ENCODE measurements around the gene CELSR1. TPM values are rescaled to one million over a fixed set of nuclear protein-coding genes. Genes with fewer than 3 reads are reported as not detected.

The CELSR1 gene
- total RNA-seq, 1 experiment from 2014 or later, result 22.6 TPM

DNA sequence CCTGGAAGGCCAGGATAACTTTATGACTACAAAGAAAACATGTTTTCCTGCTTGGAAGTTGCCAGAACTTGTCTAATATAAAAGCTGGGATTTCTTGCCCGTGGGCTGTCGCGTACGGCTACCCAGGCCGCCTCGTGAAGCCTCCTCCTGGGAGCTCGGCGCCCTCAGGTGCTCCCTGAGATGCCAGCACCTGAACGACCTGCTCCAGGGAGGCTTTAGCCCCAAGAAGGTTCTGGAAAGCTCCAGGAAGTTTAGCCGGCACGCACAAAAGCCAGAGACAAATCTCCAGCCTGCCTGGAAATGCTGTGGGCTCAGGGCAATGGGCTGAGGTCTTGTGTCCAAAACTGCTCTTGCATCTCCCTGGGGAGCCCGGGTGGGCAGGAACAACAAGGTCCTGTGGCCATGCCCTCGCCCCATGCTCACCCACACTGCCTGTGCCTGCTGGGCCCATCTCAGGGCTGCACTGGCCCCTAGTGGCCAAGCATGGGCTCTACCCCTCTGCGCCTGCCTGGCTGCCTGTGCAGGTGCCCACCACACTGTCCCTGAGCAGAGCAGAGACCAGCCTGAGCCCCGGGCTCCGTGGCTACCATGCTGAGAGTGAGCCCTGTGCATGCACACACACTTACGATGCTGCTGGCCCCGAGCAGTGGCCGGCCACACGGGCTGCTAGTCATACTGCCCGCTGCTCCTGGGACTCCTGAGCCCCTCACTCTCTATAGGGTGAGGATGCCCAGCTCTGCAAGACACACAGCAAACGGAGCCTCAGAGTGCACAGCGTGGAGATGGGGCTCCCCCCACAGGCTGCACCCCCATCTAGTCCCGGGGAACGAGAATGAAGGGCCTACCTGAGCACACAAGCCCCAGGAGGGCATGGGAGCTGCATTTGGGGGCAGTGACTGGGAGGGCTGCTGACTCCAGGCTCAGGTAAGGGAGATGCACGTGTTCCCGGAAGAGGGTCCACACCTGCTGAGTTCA lies 4.9 kb upstream of the CELSR1 start:
- no peak overlapping the region for H3T11ph ChIP-seq (ENCODE audit: low read length)
- Mint-ChIP-seq H3K9me3 (no peaks in the 10 kb centered on the region), H3K4me1 (peaks cover 8 to 18% of the 10 kb centered on the region in 2 experiments), H3K36me3 (ENCODE audit: insufficient read depth in 1 of 3, low read depth in 3 of 3) (no peaks in the 10 kb centered on the region), H3K27ac (no peak overlapping the region), H3K27me3 (ENCODE audit: low read depth) (peaks cover 52% of the 10 kb centered on the region), H3K4me3 (no peak overlapping the region)
- H3K79me2 ChIP-seq (ENCODE audit: insufficient read depth, low read length), result no peaks in the 10 kb centered on the region
- no peak overlapping the region for H3K27ac ChIP-seq (ENCODE audit: insufficient read length, low read depth, low read length)
- no CpG with 5 or more reads among the region's 27 CpGs for WGBS (ENCODE audit: extremely low coverage, insufficient read length, low lambda C conversion rate)
- H2BK15ac ChIP-seq (ENCODE audit: low read depth, low read length), result no peak overlapping the region
- peak; percentile 97 for TF ChIP-seq CTCF (conservative IDR thresholded peaks at IDR 0.05)
- peak; percentile 91 for DNase-seq
- H4K91ac ChIP-seq (ENCODE audit: insufficient read length, low read depth, low read length), result no peak overlapping the region
- no peak overlapping the region for H3K9ac ChIP-seq (ENCODE audit: extremely low read depth, insufficient read length, low read length)
- no peak overlapping the region for H3K18ac ChIP-seq (ENCODE audit: insufficient read length, low read depth, low read length)
- H3K23ac ChIP-seq (ENCODE audit: insufficient read length, low read depth, low read length), result no peak overlapping the region
- peaks cover 10% of the 10 kb centered on the region for H3K23me2 ChIP-seq (ENCODE audit: insufficient read length, low read depth, low read length, poor library complexity, severe bottlenecking)
- no peak overlapping the region for H3K56ac ChIP-seq (ENCODE audit: insufficient read length, low read depth, low read length)
- H2AFZ ChIP-seq (ENCODE audit: low read length), result no peak overlapping the region
- H3K9me3 ChIP-seq (ENCODE audit: control insufficient read depth, low read depth, low read length), result no peaks in the 10 kb centered on the region
- H3K79me1 ChIP-seq (ENCODE audit: insufficient read depth, low read depth, low read length, poor library complexity, severe bottlenecking), result no peaks in the 10 kb centered on the region
- H3K14ac ChIP-seq (ENCODE audit: insufficient read depth, low read length), result no peak overlapping the region
- H2BK12ac ChIP-seq (ENCODE audit: insufficient read length, low read depth, low read length), result no peak overlapping the region
- H2AK5ac ChIP-seq (ENCODE audit: insufficient read length, low read length), result no peak overlapping the region
- no peak overlapping the region for H4K5ac ChIP-seq (ENCODE audit: insufficient read length, low read depth, low read length)
- H2BK5ac ChIP-seq (ENCODE audit: insufficient read length, low read length), result no peak overlapping the region
- no peak overlapping the region for H4K8ac ChIP-seq (replicated peaks; ENCODE audit: insufficient read length, low read depth, low read length)
- no peak overlapping the region for H3K4me2 ChIP-seq (ENCODE audit: insufficient read depth, insufficient read length, low read length)
- peaks cover 12% of the 10 kb centered on the region; the same call in 1 of the 2 replicates for H3K27me3 ChIP-seq (ENCODE audit: insufficient read depth, low read length)
- H4K20me1 ChIP-seq (ENCODE audit: control insufficient read depth, insufficient read depth, insufficient read length), result no peaks in the 10 kb centered on the region
- no peaks in the 10 kb centered on the region for H3K4me1 ChIP-seq (ENCODE audit: insufficient read depth, low read length)
- H2BK20ac ChIP-seq (ENCODE audit: low read depth, low read length, poor library complexity, severe bottlenecking), result no peak overlapping the region
- H2BK120ac ChIP-seq (ENCODE audit: low read depth, low read length, poor library complexity, severe bottlenecking), result no peak overlapping the region
- no peak overlapping the region for H3K4ac ChIP-seq (ENCODE audit: low read depth, low read length)

Data from H9 (cell line).